Articular chondrocyte of knee joint (primary cell): Measurements from ENCODE around the gene STAT4. TPM values are rescaled to one million over a fixed set of nuclear protein-coding genes. Genes with fewer than 3 reads are reported as not detected.

Source experiments
- small RNA-seq: library from RNA; depleted of rRNA; stranded (forward); fragments of <200 nt; gene quantifications from one replicate; pipeline ENCODE3, GENCODE V24; 2012
- total RNA-seq: library from RNA; depleted of rRNA; stranded (reverse); fragments of >200 nt; gene quantifications from 2 replicates; pipeline ENCODE4 v1.2.3, GENCODE V29; 2012

Gene STAT4
- 21.4 and 22.2 TPM in 2 replicates for total RNA-seq

GRCh38 chr2:191150600-191151330 is at the start of gene STAT4:
TSS of gene STAT4 (minus strand) at chr2:191150994. CDS start at chr2:191148203, 2,791 bp downstream.

DNA sequence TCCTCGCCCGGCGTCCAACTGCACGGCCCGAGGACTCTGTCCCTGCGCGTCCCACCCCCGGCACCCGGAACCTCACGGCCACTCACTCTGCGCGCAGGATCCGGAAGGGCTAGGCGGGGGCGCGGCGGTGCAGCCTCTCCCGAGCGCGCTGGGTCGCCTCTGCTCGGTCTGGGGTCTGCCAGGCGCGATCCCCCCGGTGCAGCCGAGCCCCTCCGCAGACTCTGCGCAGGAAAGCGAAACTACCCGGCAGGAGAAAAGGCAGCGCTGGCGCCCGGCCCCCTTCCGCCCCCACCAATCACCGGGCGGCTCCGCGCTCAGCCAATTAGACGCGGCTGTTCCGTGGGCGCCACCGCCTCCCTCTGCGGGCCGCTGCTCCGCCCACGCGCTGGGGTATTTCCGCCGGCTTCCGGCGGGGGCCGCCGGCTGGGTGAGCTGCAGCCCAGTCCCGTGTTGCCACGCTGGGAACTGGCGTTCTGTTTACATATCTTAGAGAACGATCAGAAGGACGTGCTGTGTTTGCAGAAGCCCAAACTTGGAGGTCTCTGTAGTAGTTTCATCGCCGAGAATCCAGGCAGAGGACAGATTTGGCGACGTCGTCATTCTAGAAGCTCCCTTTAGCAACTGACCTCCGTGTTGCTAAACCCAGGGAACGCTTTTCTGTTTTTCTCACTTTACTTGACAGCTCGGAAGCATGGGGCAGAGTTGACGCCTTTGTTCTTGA is 136.7 kb downstream of the STAT4 start, which contains the start of gene STAT1:
Gene STAT1, minus strand, starts transcription at position 240 of the 721 bp plus-strand sequence. CDS start 4,168 bp downstream, outside the sequence.

Small RNA genes lying within 50 kb of the gene (small RNA-seq; reads per million reads assigned to genes)
- gene RNU6-959P: not detected

Other genes starting within 250 kb of the STAT4 start
- 516 and 558 TPM in 2 replicates for gene STAT1, start 136.8 kb downstream of the STAT4 start, total RNA-seq
- 245 and 294 TPM in 2 replicates for gene MYO1B, start 94.4 kb upstream of the STAT4 start, total RNA-seq